GM18870 (cell line): Measurements from ENCODE around the gene FAM13C.
"Not testable (repeated sequence)": the region's sequence is repeated elsewhere in the genome, so short reads cannot be mapped to it uniquely, and the experiment has no call there.

Source experiments
- ATAC-seq: cut with Tn5 transposase; IDR thresholded peaks from one replicate; pipeline ENCODE4 v1.9.1; 2021; ENCODE audit warnings: moderate library complexity; ENCODE audit not compliant: unreplicated experiment

The FAM13C gene

GRCh38 chr10:59362144-59362958 lies at the start of gene FAM13C:
TSS of gene FAM13C (minus strand) at chr10:59362549. CDS start at chr10:59362460, 89 bp downstream.
- ATAC-seq: peak; percentile 46

DNA sequence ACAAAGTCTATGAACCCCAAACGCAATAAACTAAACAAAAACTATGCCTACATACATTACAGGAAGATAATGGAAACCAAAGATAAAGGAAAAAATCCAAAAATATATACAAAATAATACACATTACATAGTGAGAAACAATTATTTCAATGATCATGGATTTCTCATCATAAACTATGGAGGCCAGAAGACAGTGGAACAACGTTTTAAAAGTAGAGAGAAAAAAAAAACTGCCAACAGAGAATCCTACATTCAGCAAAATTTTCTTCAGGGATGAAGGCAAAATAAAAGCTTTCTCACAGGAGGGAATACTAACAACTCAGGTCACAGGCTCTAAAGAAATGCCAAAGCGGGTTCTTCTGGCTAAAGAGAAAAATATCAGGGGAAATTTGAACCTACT lies 42.9 kb upstream of the FAM13C start:
- ATAC-seq: no peak

GRCh38 chr10:59400214-59400613 lies 37.9 kb upstream of the FAM13C start:
- ATAC-seq: no peak

- ATAC-seq: not testable (repeated sequence)
These were observed 37.0 kb upstream of the FAM13C start for GRCh38 chr10:59399329-59399728.

- no peak for ATAC-seq
These were observed 35.6 kb upstream of the FAM13C start for GRCh38 chr10:59397961-59398360.

- no peak for ATAC-seq
These were observed 33.6 kb upstream of the FAM13C start for GRCh38 chr10:59395984-59396383.

GRCh38 chr10:59393349-59393748 lies 31.0 kb upstream of the FAM13C start:
- ATAC-seq: no peak

DNA sequence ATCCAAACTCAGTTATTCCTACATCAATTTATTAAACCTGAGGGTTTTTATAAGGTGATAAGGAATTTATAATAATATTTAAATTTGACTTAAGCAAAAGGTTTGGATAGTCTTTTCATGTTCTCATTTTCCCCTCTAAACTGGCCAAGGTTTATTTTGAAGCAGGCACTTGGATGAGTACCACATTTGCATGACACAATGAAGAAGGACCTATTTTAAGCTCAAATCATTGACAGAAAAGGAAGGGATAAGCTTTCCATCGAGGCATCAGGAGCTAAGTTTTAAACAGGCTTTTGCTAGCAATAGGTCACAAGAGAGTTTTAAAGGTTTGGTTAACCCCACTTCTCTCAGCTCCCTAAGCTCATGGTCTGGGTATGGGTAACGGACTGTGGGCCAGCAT lies 28.7 kb upstream of the FAM13C start:
- no peak for ATAC-seq

GRCh38 chr10:59388671-59388976 lies 26.3 kb upstream of the FAM13C start:
- no peak for ATAC-seq

- no peak for ATAC-seq
These were observed 25.8 kb upstream of the FAM13C start for GRCh38 chr10:59387951-59388670.

- no peak for ATAC-seq
These were observed 22.4 kb upstream of the FAM13C start for GRCh38 chr10:59384761-59385160.

GRCh38 chr10:59383908-59384307 lies 21.6 kb upstream of the FAM13C start:
- ATAC-seq: no peak

GRCh38 chr10:59383436-59383835 lies 21.1 kb upstream of the FAM13C start:
- no peak for ATAC-seq

GRCh38 chr10:59382831-59383295 lies 20.5 kb upstream of the FAM13C start:
- ATAC-seq: no peak

- ATAC-seq: no peak
These were observed 19.3 kb upstream of the FAM13C start for GRCh38 chr10:59381687-59382086.

DNA sequence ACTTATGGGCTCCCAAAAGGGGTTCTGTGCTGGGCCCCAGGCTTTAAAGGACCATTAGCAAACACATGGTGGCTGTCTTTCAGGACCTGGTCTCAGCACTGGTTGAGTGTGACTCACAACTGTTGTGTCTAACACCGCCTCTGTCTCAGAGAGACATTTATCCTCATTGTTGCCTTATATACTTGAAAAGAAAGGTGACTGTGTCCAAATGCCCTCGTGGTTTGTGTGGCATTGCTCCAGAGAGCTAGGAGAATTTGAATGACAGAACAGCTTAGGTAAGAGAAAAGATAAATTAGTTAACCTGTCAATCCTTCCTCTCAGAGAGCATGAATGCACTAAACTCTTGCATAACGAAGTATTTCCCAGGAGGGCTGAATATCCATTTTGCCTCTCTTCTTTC lies 14.5 kb upstream of the FAM13C start:
- ATAC-seq: no peak

DNA sequence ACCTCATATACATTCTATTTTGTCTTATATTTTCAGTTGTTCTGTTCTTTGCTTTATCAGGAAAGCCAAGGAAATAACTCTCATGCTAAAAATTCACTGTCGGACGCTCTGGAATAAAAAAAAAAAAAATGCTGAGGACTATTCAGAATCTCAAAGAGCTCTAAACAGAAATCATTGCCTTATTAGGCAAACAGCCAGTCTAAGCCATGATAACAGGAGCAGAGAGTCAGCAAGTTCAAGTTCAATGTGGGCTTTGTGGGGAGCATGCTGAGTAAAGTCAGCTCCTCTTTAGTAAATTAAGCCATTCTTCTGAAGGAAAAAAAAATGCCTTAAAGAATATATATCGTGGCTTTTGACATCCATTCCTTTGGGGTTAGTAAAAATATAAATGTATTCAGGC lies 13.6 kb upstream of the FAM13C start:
- ATAC-seq: no peak

- no peak for ATAC-seq
These were observed 12.6 kb upstream of the FAM13C start for GRCh38 chr10:59374916-59375315.

GRCh38 chr10:59373071-59373470 lies 10.7 kb upstream of the FAM13C start:
- ATAC-seq: no peak

GRCh38 chr10:59372543-59372942 lies 10.2 kb upstream of the FAM13C start:
- ATAC-seq: no peak

- no peak for ATAC-seq
These were observed 3.9 kb upstream of the FAM13C start for GRCh38 chr10:59366290-59366689.

GRCh38 chr10:59363446-59363958 lies 1.2 kb upstream of the FAM13C start:
- no peak for ATAC-seq
